H1 (cell line): ENCODE data around the gene GUCA1A.

ENCODE experiments used
- CBX5 ChIP-seq: fragments of 300-800, 300-1000 bp; sonication (generic); IDR thresholded peaks from 2 replicates; pipeline ENCODE4 v1.7.1; 2016; ENCODE audit warnings: antibody characterized with exemption, low read length, low read depth
- CEBPB ChIP-seq: IDR thresholded peaks from 2 replicates; pipeline ENCODE4 v1.6.1; 2012; ENCODE audit warnings: low read depth, low read length
- CHD2 ChIP-seq: IDR thresholded peaks from 2 replicates; pipeline ENCODE4 v1.6.1; 2012; ENCODE audit warnings: low read length, improper control_type of control experiment
- HDAC2 ChIP-seq, 2 experiments: fragments of 300-600 bp in 1 of 2; sonication (generic) in 1 of 2; IDR thresholded peaks; 2 replicates each; pipeline ENCODE4 v1.6.1; 2011 to 2012; ENCODE audit warnings: low read depth in 2 of 2, low read length in 2 of 2, mild to moderate bottlenecking in 2 of 2, moderate library complexity in 2 of 2, borderline replicate concordance in 1 of 2, inconsistent platforms in 1 of 2
- JUND ChIP-seq: IDR thresholded peaks from 2 replicates; pipeline ENCODE4 v1.6.1; 2011; ENCODE audit warnings: mild to moderate bottlenecking, improper control_type of control experiment, low read length
- RAD21 ChIP-seq, 2 experiments: IDR thresholded peaks in 1 of 2; conservative IDR thresholded peaks in 1 of 2; 2 replicates each; pipeline ENCODE4 v1.6.1; 2011; ENCODE audit warnings: low read depth in 2 of 2, low read length in 2 of 2, improper control_type of control experiment in 1 of 2, inconsistent platforms in 1 of 2, mild to moderate bottlenecking in 1 of 2, moderate library complexity in 1 of 2
- RFX5 ChIP-seq: IDR thresholded peaks from 2 replicates; pipeline ENCODE4 v1.6.1; 2011; ENCODE audit warnings: low read depth, low read length, improper control_type of control experiment, borderline replicate concordance
- SIRT6 ChIP-seq: IDR thresholded peaks from one replicate; pipeline ENCODE4 v1.7.1; 2012; ENCODE audit warnings: low read length, inconsistent platforms
- SP2 ChIP-seq: IDR thresholded peaks from 2 replicates; pipeline ENCODE4 v1.6.1; 2012; ENCODE audit warnings: mild to moderate bottlenecking, low read length, inconsistent platforms
- TCF12 ChIP-seq: IDR thresholded peaks from 2 replicates; pipeline ENCODE4 v1.6.1; 2011; ENCODE audit warnings: low read depth, mild to moderate bottlenecking, low read length
- ZNF274 ChIP-seq: IDR thresholded peaks from 2 replicates; pipeline ENCODE4 v1.7.0; 2012; ENCODE audit warnings: low read length, borderline replicate concordance; ENCODE audit errors: extremely low read depth
- TF ChIP-seq, protein P1 (sequence below), 3 experiments: IDR thresholded peaks; 1 replicate in 2 of 3; 2 replicates in 1 of 3; pipeline versions ENCODE4 v1.5.1 to v1.6.1; 2011; ENCODE audit warnings: low read length in 3 of 3, mild to moderate bottlenecking in 3 of 3, inconsistent platforms in 2 of 3, low read depth in 1 of 3, moderate library complexity in 1 of 3; ENCODE audit not compliant: insufficient read depth in 1 of 3; ENCODE audit errors: control extremely low read depth in 1 of 3

DNA sequence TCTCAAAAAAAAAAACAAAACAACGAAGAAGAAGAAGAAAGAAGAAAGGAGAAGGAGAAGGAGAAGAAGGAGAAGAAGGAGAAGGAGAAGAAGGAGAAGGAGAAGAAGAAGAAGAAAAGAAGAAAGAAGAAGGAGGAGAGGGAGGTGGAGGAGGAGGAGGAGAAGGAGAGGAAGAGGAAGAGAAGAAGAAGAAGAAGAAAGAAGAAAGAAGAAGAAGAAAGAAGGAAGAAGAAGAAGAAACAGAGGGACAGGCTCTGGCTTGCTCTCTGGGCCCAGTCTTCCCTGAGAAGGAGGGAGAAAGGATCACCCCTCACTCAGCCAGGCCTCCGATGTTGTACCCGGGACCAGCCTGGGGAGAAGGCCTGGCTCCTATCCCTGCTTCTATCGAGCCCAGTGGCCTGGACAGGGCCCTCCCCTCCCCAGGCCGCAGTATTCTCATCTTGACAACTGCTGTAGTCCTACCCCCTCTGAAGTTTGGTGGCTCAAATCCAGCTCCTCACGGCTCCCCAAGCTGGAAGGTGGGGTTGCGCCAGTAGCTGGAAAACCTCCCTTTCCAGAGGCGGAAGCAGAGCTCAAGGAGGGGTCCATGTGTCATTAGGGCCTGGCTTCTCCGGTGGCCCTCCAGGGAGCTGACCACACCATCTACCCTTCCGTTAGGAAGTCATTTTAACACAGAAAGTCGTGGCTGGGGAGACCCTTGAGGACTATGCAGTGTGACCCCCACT is 49.6 kb upstream of the GUCA1A start:
- no peak for TF ChIP-seq RFX5
- TF ChIP-seq SIRT6, result no peak
- TF ChIP-seq RAD21 (IDR thresholded peaks at IDR 0.05 in 1 of 2, conservative IDR thresholded peaks at IDR 0.05 in 1 of 2; ENCODE audit: low read depth in 2 of 2, low read length in 2 of 2), result no peak
- TF ChIP-seq HDAC2 (IDR thresholded peaks at IDR 0.05; ENCODE audit: borderline replicate concordance in 1 of 2, low read depth in 2 of 2, low read length in 2 of 2), result no peak
- no peak for TF ChIP-seq TCF12
- TF ChIP-seq, protein P1, sequence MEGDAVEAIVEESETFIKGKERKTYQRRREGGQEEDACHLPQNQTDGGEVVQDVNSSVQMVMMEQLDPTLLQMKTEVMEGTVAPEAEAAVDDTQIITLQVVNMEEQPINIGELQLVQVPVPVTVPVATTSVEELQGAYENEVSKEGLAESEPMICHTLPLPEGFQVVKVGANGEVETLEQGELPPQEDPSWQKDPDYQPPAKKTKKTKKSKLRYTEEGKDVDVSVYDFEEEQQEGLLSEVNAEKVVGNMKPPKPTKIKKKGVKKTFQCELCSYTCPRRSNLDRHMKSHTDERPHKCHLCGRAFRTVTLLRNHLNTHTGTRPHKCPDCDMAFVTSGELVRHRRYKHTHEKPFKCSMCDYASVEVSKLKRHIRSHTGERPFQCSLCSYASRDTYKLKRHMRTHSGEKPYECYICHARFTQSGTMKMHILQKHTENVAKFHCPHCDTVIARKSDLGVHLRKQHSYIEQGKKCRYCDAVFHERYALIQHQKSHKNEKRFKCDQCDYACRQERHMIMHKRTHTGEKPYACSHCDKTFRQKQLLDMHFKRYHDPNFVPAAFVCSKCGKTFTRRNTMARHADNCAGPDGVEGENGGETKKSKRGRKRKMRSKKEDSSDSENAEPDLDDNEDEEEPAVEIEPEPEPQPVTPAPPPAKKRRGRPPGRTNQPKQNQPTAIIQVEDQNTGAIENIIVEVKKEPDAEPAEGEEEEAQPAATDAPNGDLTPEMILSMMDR (IDR thresholded peaks at IDR 0.05; ENCODE audit: control extremely low read depth in 1 of 3, insufficient read depth in 1 of 3, low read depth in 1 of 3, low read length in 3 of 3), result no peak
- no peak for TF ChIP-seq CHD2
- no peak for TF ChIP-seq ZNF274
- TF ChIP-seq JUND, result no peak
- no peak for TF ChIP-seq SP2
- TF ChIP-seq CBX5, result no peak
- no peak for TF ChIP-seq CEBPB
